GM19043 (cell line): ENCODE measurements around the gene ZNF385B.
"Not testable (repeated sequence)": the region's sequence is repeated elsewhere in the genome, so short reads cannot be mapped to it uniquely, and the experiment has no call there.

ENCODE experiments used
- ATAC-seq: cut with Tn5 transposase; IDR thresholded peaks from one replicate; pipeline ENCODE4 v1.9.1; 2021; ENCODE audit warnings: low read depth; ENCODE audit not compliant: unreplicated experiment

ZNF385B gene

GRCh38 chr2:179805001-179805400 lies 56.4 kb downstream of the ZNF385B start:
- ATAC-seq: no peak

GRCh38 chr2:179804206-179804605 lies 57.2 kb downstream of the ZNF385B start:
- no peak for ATAC-seq

- ATAC-seq: no peak
Observed at GRCh38 chr2:179802051-179802882, 59.1 kb downstream of the ZNF385B start.

- no peak for ATAC-seq
Observed at GRCh38 chr2:179800776-179801175, 60.6 kb downstream of the ZNF385B start.

- no peak for ATAC-seq
Observed at GRCh38 chr2:179796213-179797007, 65.0 kb downstream of the ZNF385B start.

- ATAC-seq: no peak
Observed at GRCh38 chr2:179793902-179794301, 67.5 kb downstream of the ZNF385B start.

GRCh38 chr2:179793238-179793637 lies 68.2 kb downstream of the ZNF385B start:
- no peak for ATAC-seq

- ATAC-seq: no peak
Observed at GRCh38 chr2:179790235-179791217, 70.9 kb downstream of the ZNF385B start.

GRCh38 chr2:179788104-179788503 lies 73.3 kb downstream of the ZNF385B start:
- ATAC-seq: no peak

- ATAC-seq: no peak
Observed at GRCh38 chr2:179787601-179788000, 73.8 kb downstream of the ZNF385B start.

GRCh38 chr2:179785902-179786301 lies 75.5 kb downstream of the ZNF385B start:
- no peak for ATAC-seq

- not testable (repeated sequence) for ATAC-seq
Observed at GRCh38 chr2:179782346-179782745, 79.1 kb downstream of the ZNF385B start.

- no peak for ATAC-seq
Observed at GRCh38 chr2:179773986-179774385, 87.4 kb downstream of the ZNF385B start.

GRCh38 chr2:179772346-179772745 lies 89.1 kb downstream of the ZNF385B start:
- ATAC-seq: no peak

- no peak for ATAC-seq
Observed at GRCh38 chr2:179771791-179772190, 89.6 kb downstream of the ZNF385B start.

- no peak for ATAC-seq
Observed at GRCh38 chr2:179770029-179770428, 91.4 kb downstream of the ZNF385B start.

- no peak for ATAC-seq
Observed at GRCh38 chr2:179769323-179769722, 92.1 kb downstream of the ZNF385B start.

- no peak for ATAC-seq
Observed at GRCh38 chr2:179768765-179769164, 92.6 kb downstream of the ZNF385B start.

- ATAC-seq: no peak
Observed at GRCh38 chr2:179765666-179766065, 95.7 kb downstream of the ZNF385B start.

- peak; percentile 89 for ATAC-seq
Observed at GRCh38 chr2:179764710-179765109, 96.7 kb downstream of the ZNF385B start.
